ENCODE measurements around the gene TP53AIP1. TPM values are rescaled to one million over a fixed set of nuclear protein-coding genes. Genes with fewer than 3 reads are reported as not detected.

Gene TP53AIP1
- polyA plus RNA-seq, 1 donor, result 0.31 TPM

DNA sequence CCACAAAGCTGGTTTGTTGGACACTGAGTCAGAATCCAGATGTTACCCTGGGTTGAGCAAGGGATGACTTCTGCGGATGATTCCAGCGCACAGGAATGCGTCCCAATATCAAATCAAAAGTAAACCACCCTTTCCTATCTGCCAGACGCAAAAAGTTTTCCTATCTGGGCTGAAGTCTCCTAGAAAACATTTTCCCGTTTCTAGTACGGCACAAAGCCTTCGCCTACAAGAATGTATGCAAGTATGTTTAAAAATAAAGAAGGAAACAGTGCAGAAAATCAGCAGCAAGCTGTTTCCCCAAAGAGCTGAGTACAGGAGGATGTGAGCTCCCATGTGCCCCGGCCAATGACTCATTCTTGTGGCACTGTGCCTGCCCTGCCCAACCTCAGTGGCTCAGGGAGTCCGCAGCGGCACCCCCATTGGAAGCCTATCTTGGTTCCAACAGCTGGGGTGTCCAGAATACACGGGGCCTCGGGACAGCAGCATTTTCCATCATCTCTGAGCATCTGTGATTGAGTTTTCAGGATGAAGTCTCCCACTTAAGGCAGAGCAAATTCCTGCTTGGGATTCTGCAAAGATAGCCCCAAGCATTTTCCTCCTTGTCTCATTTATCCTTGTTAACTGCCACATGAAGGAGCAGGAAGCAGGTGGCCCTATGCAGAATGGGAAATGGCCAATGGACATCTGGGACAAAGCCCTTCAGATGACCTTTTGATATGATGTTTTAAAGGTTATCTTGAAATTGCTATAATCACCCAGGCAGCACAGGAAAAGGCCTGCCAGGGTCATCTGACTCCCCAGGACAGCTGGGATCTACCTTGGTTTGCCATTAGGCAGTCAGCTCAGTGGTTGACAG, 34.1 kb downstream of the TP53AIP1 start:
- no peak for DNase-seq
- H3K27me3 ChIP-seq (ENCODE audit: control insufficient read depth, insufficient read depth, low read length), result peaks cover 59% of the 10 kb centered on the region
- H3K27ac ChIP-seq (ENCODE audit: low read length), result no peak overlapping the region
- no peak overlapping the region for H3K4me3 ChIP-seq (ENCODE audit: low read length)
- H3K4me1 ChIP-seq (ENCODE audit: control insufficient read depth, insufficient read depth, low read length), result no peaks in the 10 kb centered on the region
- no peaks in the 10 kb centered on the region for H3K9me3 ChIP-seq (ENCODE audit: control insufficient read depth, low read depth, low read length)
- no peaks in the 10 kb centered on the region for H3K36me3 ChIP-seq (ENCODE audit: control insufficient read depth, insufficient read depth, low read length)
- WGBS (ENCODE audit: insufficient coverage, low lambda C conversion rate), result 59% methylated on average over 3 of the region's 12 CpGs

DNA sequence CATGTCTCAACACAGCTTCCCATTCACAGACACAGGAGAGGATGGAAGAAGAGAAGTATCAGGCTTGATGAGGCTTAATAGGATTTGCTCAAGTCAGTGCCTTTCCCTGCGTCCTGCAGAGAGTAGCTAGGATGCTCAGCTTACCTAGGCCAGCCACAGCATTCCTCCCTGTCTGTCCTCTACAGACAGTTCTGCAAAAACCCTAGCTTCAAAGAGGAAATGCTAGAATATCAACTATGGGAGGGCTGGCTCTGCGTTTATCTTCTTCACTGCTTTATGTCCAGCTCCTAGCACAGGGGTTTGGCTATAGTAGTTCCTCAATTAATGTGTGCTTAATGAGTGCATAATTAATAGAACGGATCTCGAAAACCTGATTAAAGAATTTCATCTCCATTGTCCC, 35.1 kb downstream of the TP53AIP1 start:
- no peak for DNase-seq
- Histone ChIP-seq H3K4me1 (ENCODE audit: control insufficient read depth, insufficient read depth, low read length) (no peaks in the 10 kb centered on the region), H3K27me3 (ENCODE audit: control insufficient read depth, insufficient read depth, low read length) (peaks cover 64% of the 10 kb centered on the region), H3K36me3 (ENCODE audit: control insufficient read depth, insufficient read depth, low read length) (no peaks in the 10 kb centered on the region), H3K27ac (ENCODE audit: low read length) (no peak overlapping the region), H3K4me3 (ENCODE audit: low read length) (no peak overlapping the region), H3K9me3 (ENCODE audit: control insufficient read depth, low read depth, low read length) (no peaks in the 10 kb centered on the region)
- no CpG with 5 or more reads among the region's 4 CpGs for WGBS (ENCODE audit: insufficient coverage, low lambda C conversion rate)

DNA sequence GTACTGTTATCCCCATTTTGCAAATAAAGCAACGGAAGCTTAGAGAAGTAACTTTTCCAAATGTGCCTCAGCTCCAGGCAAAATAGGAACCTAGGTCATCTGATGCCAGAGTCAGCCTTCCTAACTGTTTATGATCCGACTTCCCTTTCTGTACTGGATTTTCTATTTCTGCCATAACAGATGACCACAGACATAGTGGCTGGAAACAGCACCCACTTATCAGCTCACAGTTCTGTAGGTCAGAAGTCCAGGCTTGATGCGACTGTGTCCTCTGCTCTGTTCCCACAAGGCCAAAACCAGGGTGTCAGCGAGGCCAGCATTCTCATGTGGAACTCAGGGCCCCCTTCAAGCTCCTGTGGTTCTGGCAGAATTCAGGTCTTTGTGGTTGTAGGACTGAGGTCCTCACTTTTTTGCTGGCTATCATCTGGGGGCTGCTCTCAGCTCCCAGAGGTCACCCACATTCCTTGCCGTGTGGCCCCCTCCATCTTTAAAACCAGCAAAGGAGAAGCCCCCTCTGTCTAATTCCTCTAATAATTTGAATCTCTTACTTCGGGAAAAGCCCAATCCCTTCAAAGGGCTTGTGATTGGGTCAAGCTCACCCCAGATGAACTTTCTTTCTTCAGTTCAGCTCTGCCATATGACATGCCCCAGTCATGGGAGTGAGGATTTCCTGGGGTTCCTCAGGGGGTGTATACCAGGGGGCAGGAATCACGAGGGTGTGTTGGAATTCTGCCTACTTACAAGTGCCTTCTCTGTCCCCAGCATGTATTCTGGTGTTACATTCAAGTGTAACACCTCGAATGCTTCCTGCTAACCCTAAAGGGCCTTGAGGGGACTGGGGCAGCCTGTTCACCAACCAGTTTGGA, 36.3 kb downstream of the TP53AIP1 start:
- WGBS (ENCODE audit: insufficient coverage, low lambda C conversion rate), result 83% methylated on average over 1 of the region's 8 CpGs
- no peaks in the 10 kb centered on the region for H3K9me3 ChIP-seq (ENCODE audit: control insufficient read depth, low read depth, low read length)
- no peaks in the 10 kb centered on the region for H3K4me1 ChIP-seq (ENCODE audit: control insufficient read depth, insufficient read depth, low read length)
- H3K27ac ChIP-seq (ENCODE audit: low read length), result no peak overlapping the region
- H3K27me3 ChIP-seq (ENCODE audit: control insufficient read depth, insufficient read depth, low read length), result peaks cover 76% of the 10 kb centered on the region
- H3K4me3 ChIP-seq (ENCODE audit: low read length), result no peak overlapping the region
- DNase-seq, result no peak
- no peaks in the 10 kb centered on the region for H3K36me3 ChIP-seq (ENCODE audit: control insufficient read depth, insufficient read depth, low read length)

DNA sequence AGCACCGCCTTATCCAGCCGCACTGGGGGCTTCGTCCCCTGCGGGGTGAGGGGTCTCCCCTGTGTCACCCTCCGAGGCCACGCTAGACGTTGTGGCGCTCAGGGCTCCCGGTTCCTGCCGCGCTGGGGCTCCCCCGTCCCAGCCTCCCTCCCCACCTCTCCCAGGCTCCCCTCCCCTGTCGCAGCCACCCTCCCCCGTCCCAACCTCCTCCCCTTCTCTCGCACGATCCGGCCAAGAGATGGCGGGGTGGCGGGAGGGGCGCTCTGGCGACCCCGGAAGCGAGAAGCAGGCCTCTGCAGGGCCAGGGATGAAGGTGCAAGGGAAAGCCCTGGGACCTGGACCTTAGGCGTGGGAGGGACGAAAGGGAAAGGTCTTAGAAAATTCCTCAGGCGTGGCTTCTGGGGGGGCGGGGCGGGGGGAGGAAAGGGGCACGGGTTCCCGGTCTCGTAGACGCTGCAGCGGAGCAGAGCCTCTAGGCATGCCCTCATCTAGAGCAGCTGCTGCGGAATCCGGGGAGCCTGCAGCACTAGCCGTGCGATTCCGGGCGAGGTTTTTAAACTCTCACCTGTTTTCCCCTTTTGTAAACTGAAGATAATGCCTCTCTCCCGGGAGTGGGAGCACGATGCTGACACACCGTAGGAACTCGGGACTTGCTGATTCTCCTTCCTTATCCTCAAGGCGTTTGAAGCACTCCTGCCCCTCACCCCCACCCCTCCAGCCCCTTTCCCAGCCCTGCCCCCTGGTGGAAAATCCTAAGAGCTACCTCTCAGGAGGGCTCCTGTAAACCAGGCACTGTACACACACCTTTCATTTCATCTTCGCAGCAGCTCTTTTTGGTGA, 37.1 kb downstream of the TP53AIP1 start:
- DNase-seq, result peak in 1 of 2 donors; percentile 53
- no peak overlapping the region for H3K27ac ChIP-seq (ENCODE audit: low read length)
- H3K4me1 ChIP-seq (ENCODE audit: control insufficient read depth, insufficient read depth, low read length), result no peaks in the 10 kb centered on the region
- peak overlapping the region; percentile 33 for H3K4me3 ChIP-seq (ENCODE audit: low read length)
- no peaks in the 10 kb centered on the region for H3K36me3 ChIP-seq (ENCODE audit: control insufficient read depth, insufficient read depth, low read length)
- H3K9me3 ChIP-seq (ENCODE audit: control insufficient read depth, low read depth, low read length), result no peaks in the 10 kb centered on the region
- peaks cover 83% of the 10 kb centered on the region for H3K27me3 ChIP-seq (ENCODE audit: control insufficient read depth, insufficient read depth, low read length)
- no CpG with 5 or more reads among the region's 45 CpGs for WGBS (ENCODE audit: insufficient coverage, low lambda C conversion rate)

DNA sequence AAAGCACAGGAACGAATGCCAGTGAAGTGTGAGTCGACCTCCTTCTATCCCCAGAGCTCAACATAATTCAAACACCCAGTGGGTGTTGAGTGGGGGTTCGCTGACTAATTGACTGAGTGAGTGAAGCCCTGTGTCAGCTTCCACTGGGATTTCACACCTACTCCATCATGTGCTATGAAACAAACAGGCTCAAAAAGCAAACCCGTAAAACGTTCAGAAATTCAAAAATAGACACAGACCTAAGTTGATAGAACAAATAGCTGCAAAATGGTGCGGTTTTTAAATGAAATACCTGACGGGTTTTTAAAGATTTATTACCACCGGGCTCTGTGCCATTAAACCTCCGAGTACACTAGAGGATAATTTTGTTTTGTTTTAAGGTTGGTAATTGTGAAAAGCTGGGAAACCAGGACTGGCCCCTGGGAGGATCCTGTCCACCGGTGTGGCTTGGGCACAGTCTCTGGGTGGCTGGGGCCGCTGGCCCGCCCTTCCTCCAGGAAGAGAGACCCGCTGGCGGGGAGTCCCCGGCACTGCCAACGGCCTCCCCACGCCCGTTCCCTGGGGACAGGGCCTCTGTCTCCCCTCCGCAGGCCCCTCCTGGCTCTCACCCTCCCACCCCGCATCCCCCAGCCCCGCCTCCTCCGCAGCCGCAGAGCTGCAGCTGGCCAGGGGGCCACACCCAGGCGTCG, 37.9 kb downstream of the TP53AIP1 start:
- peak in 1 of 2 donors; percentile 26 for DNase-seq
- H3K4me3 ChIP-seq (ENCODE audit: low read length), result peak overlapping the region; percentile 33
- WGBS (ENCODE audit: insufficient coverage, low lambda C conversion rate), result 11% methylated on average over 3 of the region's 25 CpGs
- H3K4me1 ChIP-seq (ENCODE audit: control insufficient read depth, insufficient read depth, low read length), result no peaks in the 10 kb centered on the region
- peaks cover 86% of the 10 kb centered on the region for H3K27me3 ChIP-seq (ENCODE audit: control insufficient read depth, insufficient read depth, low read length)
- no peaks in the 10 kb centered on the region for H3K36me3 ChIP-seq (ENCODE audit: control insufficient read depth, insufficient read depth, low read length)
- no peak overlapping the region for H3K27ac ChIP-seq (ENCODE audit: low read length)
- no peaks in the 10 kb centered on the region for H3K9me3 ChIP-seq (ENCODE audit: control insufficient read depth, low read depth, low read length)

DNA sequence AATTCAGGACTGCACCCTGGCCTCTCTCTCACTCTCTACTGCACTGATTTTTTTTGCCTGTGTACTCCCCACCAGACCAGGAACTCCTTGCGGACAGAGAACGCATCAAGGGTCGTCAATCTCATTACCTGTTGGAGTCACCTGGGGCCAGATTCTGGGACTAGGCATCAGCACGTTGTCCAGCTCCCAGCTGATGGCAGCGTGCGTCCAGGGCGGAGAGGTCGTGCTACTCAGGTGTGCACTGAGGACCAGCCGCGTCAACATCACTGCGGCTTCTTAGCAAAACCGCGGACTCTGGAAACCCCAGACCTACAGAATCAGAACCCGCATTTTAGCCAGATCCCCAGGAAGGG, 38.4 kb downstream of the TP53AIP1 start:
- no peaks in the 10 kb centered on the region for H3K36me3 ChIP-seq (ENCODE audit: control insufficient read depth, insufficient read depth, low read length)
- no peak overlapping the region for H3K4me3 ChIP-seq (ENCODE audit: low read length)
- no CpG with 5 or more reads among the region's 14 CpGs for WGBS (ENCODE audit: insufficient coverage, low lambda C conversion rate)
- no peak overlapping the region for H3K27ac ChIP-seq (ENCODE audit: low read length)
- no peaks in the 10 kb centered on the region for H3K4me1 ChIP-seq (ENCODE audit: control insufficient read depth, insufficient read depth, low read length)
- no peaks in the 10 kb centered on the region for H3K9me3 ChIP-seq (ENCODE audit: control insufficient read depth, low read depth, low read length)
- peaks cover 83% of the 10 kb centered on the region for H3K27me3 ChIP-seq (ENCODE audit: control insufficient read depth, insufficient read depth, low read length)
- no peak for DNase-seq

DNA sequence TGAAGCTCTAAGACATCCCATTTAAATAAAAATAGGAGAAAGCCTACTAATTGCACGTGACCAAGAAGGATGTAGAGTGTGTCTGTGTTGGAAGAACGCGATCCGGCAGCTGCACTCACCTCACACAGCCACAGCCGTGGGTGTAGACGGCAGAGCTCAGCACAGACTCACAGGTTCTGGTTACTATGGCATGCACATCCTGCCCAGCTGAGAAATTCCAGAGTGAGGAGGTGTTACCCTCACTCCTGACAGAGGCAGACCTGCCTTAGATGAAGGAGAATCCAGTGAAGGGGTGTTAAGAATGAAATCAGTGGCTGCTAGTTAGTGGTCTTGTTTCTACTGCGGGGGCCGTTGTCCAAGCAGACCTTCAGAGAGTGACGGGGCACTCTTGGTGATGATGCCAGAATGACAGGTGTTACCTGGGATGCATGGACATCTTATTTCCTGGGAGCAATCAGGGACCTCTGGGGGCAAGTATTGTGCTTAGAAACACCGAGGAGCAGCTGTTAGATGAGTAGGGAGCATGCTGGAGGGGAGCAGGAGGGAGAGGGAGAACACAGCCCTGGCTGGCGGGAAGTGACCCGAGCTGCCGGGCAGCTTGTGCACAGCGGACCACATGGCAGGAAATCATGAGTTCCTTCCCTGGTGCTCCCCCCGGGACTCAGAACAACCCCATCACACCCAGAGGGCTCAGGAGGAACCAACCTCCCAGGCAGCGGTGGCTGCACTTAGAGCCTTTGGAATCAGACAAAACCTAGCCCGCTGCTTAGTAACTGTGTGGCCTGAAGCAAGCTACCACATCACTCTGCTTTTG, 39.2 kb downstream of the TP53AIP1 start:
- Histone ChIP-seq H3K27ac (ENCODE audit: low read length) (no peak overlapping the region), H3K36me3 (ENCODE audit: control insufficient read depth, insufficient read depth, low read length) (no peaks in the 10 kb centered on the region), H3K9me3 (ENCODE audit: control insufficient read depth, low read depth, low read length) (no peaks in the 10 kb centered on the region), H3K27me3 (ENCODE audit: control insufficient read depth, insufficient read depth, low read length) (peaks cover 76% of the 10 kb centered on the region), H3K4me3 (ENCODE audit: low read length) (no peak overlapping the region), H3K4me1 (ENCODE audit: control insufficient read depth, insufficient read depth, low read length) (no peaks in the 10 kb centered on the region)
- no peak for DNase-seq
- WGBS (ENCODE audit: insufficient coverage, low lambda C conversion rate), result no CpG with 5 or more reads among the region's 17 CpGs

DNA sequence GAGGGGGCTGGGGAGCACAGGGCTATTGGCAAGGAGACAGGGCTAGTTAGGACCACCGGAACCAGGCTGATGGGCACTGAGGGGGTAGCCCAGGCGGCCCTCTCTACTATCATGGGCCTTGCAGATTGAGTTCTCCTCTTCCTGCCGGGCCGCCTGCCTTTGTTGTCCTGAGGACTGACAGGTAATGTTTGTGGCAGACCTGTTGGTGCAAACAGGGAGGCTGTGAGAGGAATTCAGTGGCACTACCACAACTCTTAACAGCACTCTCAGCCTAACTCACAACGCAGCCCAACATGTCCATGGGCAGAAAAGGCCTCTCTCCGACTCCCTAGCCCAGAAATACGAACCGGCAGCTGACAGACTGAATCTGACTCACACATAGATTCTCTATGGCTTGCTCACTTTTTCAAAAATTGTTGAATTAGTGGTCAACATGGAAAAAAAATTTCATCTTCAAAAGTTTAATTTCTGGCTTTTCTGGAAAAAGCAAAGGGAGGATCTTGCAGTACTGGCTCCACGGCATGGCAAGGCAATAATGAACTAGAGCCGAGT, 40.1 kb downstream of the TP53AIP1 start:
- no peak overlapping the region for H3K27ac ChIP-seq (ENCODE audit: low read length)
- peaks cover 73% of the 10 kb centered on the region for H3K27me3 ChIP-seq (ENCODE audit: control insufficient read depth, insufficient read depth, low read length)
- no CpG with 5 or more reads among the region's 10 CpGs for WGBS (ENCODE audit: insufficient coverage, low lambda C conversion rate)
- DNase-seq, result no peak
- no peaks in the 10 kb centered on the region for H3K4me1 ChIP-seq (ENCODE audit: control insufficient read depth, insufficient read depth, low read length)
- H3K36me3 ChIP-seq (ENCODE audit: control insufficient read depth, insufficient read depth, low read length), result no peaks in the 10 kb centered on the region
- H3K9me3 ChIP-seq (ENCODE audit: control insufficient read depth, low read depth, low read length), result no peaks in the 10 kb centered on the region
- no peak overlapping the region for H3K4me3 ChIP-seq (ENCODE audit: low read length)

Measured in large intestine (tissue), 3 donors.